DOHH2 (cell line): ENCODE data around the gene RIC1.

ENCODE experiments used
- EZH2phosphoT487 ChIP-seq: fragments of 200-600 bp; sonication (generic); IDR thresholded peaks from 2 replicates; pipeline ENCODE4 v1.6.1; 2017; ENCODE audit warnings: borderline replicate concordance, mild to moderate bottlenecking, antibody characterized with exemption, low read length, moderate library complexity, mixed read lengths
- TF ChIP-seq, protein P1 (sequence below): fragments of 200-600 bp; sonication (generic); IDR thresholded peaks from one replicate; pipeline ENCODE4 v1.5.1; 2014; ENCODE audit warnings: antibody characterized with exemption, mild to moderate bottlenecking, low read depth, low read length; ENCODE audit not compliant: poor library complexity, severe bottlenecking

DNA sequence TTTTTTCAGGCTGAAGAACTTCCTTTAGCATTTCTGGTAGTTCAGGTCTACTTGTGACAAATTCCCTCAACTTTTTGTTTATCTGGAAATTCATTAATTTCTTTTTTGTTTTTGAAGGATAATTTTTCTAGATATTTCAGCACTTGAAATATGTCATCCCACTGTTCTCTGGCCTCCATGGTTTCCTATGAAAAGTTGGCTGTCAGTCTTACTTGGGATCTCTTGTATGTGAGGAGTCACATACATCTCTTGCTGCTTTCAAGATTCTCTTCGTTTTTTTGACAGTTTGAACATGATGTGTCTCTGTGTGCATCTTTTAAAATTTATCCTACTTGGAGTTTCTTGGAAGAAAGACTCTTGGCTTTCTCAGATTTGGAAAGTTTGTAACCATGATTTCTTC is 79.5 kb downstream of the RIC1 start:
- TF ChIP-seq, protein P1, sequence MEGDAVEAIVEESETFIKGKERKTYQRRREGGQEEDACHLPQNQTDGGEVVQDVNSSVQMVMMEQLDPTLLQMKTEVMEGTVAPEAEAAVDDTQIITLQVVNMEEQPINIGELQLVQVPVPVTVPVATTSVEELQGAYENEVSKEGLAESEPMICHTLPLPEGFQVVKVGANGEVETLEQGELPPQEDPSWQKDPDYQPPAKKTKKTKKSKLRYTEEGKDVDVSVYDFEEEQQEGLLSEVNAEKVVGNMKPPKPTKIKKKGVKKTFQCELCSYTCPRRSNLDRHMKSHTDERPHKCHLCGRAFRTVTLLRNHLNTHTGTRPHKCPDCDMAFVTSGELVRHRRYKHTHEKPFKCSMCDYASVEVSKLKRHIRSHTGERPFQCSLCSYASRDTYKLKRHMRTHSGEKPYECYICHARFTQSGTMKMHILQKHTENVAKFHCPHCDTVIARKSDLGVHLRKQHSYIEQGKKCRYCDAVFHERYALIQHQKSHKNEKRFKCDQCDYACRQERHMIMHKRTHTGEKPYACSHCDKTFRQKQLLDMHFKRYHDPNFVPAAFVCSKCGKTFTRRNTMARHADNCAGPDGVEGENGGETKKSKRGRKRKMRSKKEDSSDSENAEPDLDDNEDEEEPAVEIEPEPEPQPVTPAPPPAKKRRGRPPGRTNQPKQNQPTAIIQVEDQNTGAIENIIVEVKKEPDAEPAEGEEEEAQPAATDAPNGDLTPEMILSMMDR: no peak
- no peak for TF ChIP-seq EZH2phosphoT487
